HL-60 (cell line): ENCODE measurements around the gene LRBA.

Experiments used
- DNase-seq, 2 experiments: peaks; one replicate each; pipeline ENCODE4 v3.0.0-alpha.2; 2010 to 2020; ENCODE audit warnings: low read depth in 1 of 2, low spot score in 1 of 2
- H3K27ac ChIP-seq: fragments of 250-450 bp; sonication (Bioruptor Pico); replicated peaks from 2 replicates; pipeline ENCODE4 v1.5.1; 2020; ENCODE audit warnings: mild to moderate bottlenecking, moderate library complexity
- H3K27me3 ChIP-seq: fragments of 250-450 bp; sonication (Bioruptor Pico); 2 replicates; pipeline ENCODE4 v1.5.1; 2021; ENCODE audit warnings: mild to moderate bottlenecking, moderate library complexity; ENCODE audit not compliant: insufficient read depth, poor library complexity, severe bottlenecking
- H3K4me3 ChIP-seq: replicated peaks from 2 replicates; pipeline ENCODE4 v1.5.1; 2011; ENCODE audit warnings: mild to moderate bottlenecking, control low read depth, low read length; ENCODE audit not compliant: insufficient read depth
- GABPA ChIP-seq: IDR thresholded peaks from 2 replicates; pipeline ENCODE4 v1.6.1; 2012; ENCODE audit warnings: low read depth
- POLR2AphosphoS5 ChIP-seq: IDR thresholded peaks from 2 replicates; pipeline ENCODE4 v1.6.1; 2012; ENCODE audit warnings: low read depth
- SPI1 ChIP-seq: IDR thresholded peaks from 2 replicates; pipeline ENCODE4 v1.6.1; 2012; ENCODE audit warnings: low read depth, mild to moderate bottlenecking, borderline replicate concordance
- TF ChIP-seq, protein P1 (sequence below): IDR thresholded peaks from one replicate; pipeline ENCODE4 v1.5.1; 2011; ENCODE audit warnings: low read length, control low read depth, inconsistent platforms; ENCODE audit not compliant: insufficient read depth
- TF ChIP-seq, protein P2 (sequence below): IDR thresholded peaks from 2 replicates; pipeline ENCODE4 v1.6.1; 2012; ENCODE audit warnings: low read depth; ENCODE audit not compliant: insufficient replicate concordance

LRBA gene

DNA sequence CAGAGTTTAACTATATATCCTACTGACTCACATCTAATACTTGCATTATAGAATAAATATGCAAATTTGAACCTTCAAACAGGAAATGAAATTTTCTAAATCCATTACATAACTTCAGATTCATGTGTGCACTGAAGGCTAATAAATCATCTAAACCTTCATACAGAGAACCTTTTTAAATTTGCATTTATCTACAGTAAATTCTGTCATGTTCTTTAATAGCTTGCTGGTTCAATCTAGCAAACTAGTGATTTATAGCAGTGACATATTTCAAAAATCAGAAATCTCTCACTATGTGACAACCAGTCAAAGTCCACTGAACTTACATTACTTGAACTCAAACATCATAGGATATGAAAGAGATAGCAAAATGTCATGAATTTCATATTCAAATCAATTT lies 65.1 kb downstream of the LRBA start:
- no peak for DNase-seq
- no peak overlapping the region for H3K27ac ChIP-seq
- H3K27me3 ChIP-seq: no peaks in the 10 kb centered on the region
- no peak overlapping the region for H3K4me3 ChIP-seq
- TF ChIP-seq, protein P1, sequence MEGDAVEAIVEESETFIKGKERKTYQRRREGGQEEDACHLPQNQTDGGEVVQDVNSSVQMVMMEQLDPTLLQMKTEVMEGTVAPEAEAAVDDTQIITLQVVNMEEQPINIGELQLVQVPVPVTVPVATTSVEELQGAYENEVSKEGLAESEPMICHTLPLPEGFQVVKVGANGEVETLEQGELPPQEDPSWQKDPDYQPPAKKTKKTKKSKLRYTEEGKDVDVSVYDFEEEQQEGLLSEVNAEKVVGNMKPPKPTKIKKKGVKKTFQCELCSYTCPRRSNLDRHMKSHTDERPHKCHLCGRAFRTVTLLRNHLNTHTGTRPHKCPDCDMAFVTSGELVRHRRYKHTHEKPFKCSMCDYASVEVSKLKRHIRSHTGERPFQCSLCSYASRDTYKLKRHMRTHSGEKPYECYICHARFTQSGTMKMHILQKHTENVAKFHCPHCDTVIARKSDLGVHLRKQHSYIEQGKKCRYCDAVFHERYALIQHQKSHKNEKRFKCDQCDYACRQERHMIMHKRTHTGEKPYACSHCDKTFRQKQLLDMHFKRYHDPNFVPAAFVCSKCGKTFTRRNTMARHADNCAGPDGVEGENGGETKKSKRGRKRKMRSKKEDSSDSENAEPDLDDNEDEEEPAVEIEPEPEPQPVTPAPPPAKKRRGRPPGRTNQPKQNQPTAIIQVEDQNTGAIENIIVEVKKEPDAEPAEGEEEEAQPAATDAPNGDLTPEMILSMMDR: no peak
- TF ChIP-seq, protein P2, sequence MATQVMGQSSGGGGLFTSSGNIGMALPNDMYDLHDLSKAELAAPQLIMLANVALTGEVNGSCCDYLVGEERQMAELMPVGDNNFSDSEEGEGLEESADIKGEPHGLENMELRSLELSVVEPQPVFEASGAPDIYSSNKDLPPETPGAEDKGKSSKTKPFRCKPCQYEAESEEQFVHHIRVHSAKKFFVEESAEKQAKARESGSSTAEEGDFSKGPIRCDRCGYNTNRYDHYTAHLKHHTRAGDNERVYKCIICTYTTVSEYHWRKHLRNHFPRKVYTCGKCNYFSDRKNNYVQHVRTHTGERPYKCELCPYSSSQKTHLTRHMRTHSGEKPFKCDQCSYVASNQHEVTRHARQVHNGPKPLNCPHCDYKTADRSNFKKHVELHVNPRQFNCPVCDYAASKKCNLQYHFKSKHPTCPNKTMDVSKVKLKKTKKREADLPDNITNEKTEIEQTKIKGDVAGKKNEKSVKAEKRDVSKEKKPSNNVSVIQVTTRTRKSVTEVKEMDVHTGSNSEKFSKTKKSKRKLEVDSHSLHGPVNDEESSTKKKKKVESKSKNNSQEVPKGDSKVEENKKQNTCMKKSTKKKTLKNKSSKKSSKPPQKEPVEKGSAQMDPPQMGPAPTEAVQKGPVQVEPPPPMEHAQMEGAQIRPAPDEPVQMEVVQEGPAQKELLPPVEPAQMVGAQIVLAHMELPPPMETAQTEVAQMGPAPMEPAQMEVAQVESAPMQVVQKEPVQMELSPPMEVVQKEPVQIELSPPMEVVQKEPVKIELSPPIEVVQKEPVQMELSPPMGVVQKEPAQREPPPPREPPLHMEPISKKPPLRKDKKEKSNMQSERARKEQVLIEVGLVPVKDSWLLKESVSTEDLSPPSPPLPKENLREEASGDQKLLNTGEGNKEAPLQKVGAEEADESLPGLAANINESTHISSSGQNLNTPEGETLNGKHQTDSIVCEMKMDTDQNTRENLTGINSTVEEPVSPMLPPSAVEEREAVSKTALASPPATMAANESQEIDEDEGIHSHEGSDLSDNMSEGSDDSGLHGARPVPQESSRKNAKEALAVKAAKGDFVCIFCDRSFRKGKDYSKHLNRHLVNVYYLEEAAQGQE: no peak
- TF ChIP-seq POLR2AphosphoS5: no peak
- no peak for TF ChIP-seq GABPA
- TF ChIP-seq SPI1: no peak

DNA sequence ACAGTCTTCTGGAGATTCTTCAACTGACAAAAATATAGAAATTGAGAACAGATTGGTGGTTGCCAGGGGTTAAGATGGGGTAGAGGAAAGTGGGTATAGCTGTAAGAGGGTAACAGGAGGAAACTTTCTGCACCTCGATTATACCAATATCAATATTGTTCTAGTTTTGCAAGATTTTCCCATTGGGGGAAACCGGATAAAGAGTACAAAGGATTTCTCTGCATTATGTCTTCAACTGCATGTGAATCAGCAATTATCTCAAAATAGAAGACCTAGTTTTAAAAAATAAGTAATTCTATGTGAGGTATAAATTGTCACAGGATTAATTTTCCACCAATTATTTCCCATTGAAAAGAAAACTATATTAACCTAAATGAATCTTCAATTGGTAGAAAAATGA lies 65.7 kb downstream of the LRBA start:
- Histone ChIP-seq H3K27me3 (no peaks in the 10 kb centered on the region), H3K27ac (no peak overlapping the region), H3K4me3 (no peak overlapping the region)
- no peak for TF ChIP-seq POLR2AphosphoS5
- TF ChIP-seq SPI1: no peak
- no peak for TF ChIP-seq GABPA
- TF ChIP-seq, protein P2: no peak
- TF ChIP-seq, protein P1: no peak
- no peak for DNase-seq

DNA sequence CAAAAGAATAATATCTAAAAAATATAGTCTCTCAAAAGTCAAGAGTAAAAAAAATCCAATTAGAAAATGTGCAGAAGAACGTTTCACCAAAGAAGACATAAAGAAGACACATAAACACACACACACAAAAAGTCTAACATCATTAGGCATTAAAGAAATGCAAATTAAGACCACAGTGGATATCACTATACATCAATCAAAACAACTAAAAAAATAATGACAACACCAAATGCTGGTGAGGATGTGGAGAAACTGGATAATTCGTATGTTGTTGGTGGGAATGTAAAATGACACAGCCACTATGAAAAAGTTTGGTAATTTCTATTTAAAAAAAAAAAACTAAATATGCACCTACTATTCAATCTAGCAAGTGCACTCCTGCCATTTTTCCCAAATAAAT lies 66.4 kb downstream of the LRBA start:
- no peak overlapping the region for H3K4me3 ChIP-seq
- no peak for TF ChIP-seq POLR2AphosphoS5
- no peak for TF ChIP-seq GABPA
- no peak for TF ChIP-seq SPI1
- TF ChIP-seq, protein P1: no peak
- TF ChIP-seq, protein P2: no peak
- no peaks in the 10 kb centered on the region for H3K27me3 ChIP-seq
- H3K27ac ChIP-seq: no peak overlapping the region
- no peak for DNase-seq
